ENCODE results near the gene PSME3IP1.
A peak's percentile ranks its signal among the peaks of the same experiment; 100 is the strongest.

Gene PSME3IP1

GRCh38 chr16:57141822-57142631 is 43.8 kb downstream of the PSME3IP1 start:
- DNase-seq = peak in 1 of 2 experiments; percentile 38

- no peak for DNase-seq
Observed at GRCh38 chr16:57140931-57141668, 44.7 kb downstream of the PSME3IP1 start.

GRCh38 chr16:57138281-57138935 is 47.4 kb downstream of the PSME3IP1 start:
- no peak for DNase-seq

- DNase-seq = no peak
Observed at GRCh38 chr16:57137566-57138273, 48.1 kb downstream of the PSME3IP1 start.

- DNase-seq = no peak
Observed at GRCh38 chr16:57137043-57137442, 48.8 kb downstream of the PSME3IP1 start.

GRCh38 chr16:57134982-57135381 is 50.9 kb downstream of the PSME3IP1 start:
- peak in 1 of 2 experiments; percentile 38 for DNase-seq

- no peak for DNase-seq
Observed at GRCh38 chr16:57133886-57134285, 52.0 kb downstream of the PSME3IP1 start.

GRCh38 chr16:57133031-57133430 is 52.8 kb downstream of the PSME3IP1 start:
- no peak for DNase-seq

GRCh38 chr16:57132470-57132869 is 53.4 kb downstream of the PSME3IP1 start:
- no peak for DNase-seq

GRCh38 chr16:57131351-57131970 is 54.4 kb downstream of the PSME3IP1 start:
- DNase-seq = no peak

- DNase-seq = no peak
Observed at GRCh38 chr16:57130950-57131321, 54.9 kb downstream of the PSME3IP1 start.

- DNase-seq = peak in 1 of 2 experiments; percentile 42
Observed at GRCh38 chr16:57128771-57129389, 57.0 kb downstream of the PSME3IP1 start.

GRCh38 chr16:57127836-57128235 is 58.0 kb downstream of the PSME3IP1 start:
- no peak for DNase-seq

GRCh38 chr16:57127037-57127763 is 58.6 kb downstream of the PSME3IP1 start:
- no peak for DNase-seq

GRCh38 chr16:57126411-57126810 is 59.4 kb downstream of the PSME3IP1 start:
- no peak for DNase-seq

GRCh38 chr16:57125969-57126368 is 59.9 kb downstream of the PSME3IP1 start:
- no peak for DNase-seq

GRCh38 chr16:57125376-57125775 is 60.5 kb downstream of the PSME3IP1 start:
- no peak for DNase-seq

- DNase-seq = no peak
Observed at GRCh38 chr16:57123974-57124674, 61.7 kb downstream of the PSME3IP1 start.

GRCh38 chr16:57123216-57123973 is 62.4 kb downstream of the PSME3IP1 start:
- DNase-seq = no peak
